Measurements from ENCODE around the gene MNT.
A peak's percentile ranks its signal among the peaks of the same experiment; 100 is the strongest.

DNA sequence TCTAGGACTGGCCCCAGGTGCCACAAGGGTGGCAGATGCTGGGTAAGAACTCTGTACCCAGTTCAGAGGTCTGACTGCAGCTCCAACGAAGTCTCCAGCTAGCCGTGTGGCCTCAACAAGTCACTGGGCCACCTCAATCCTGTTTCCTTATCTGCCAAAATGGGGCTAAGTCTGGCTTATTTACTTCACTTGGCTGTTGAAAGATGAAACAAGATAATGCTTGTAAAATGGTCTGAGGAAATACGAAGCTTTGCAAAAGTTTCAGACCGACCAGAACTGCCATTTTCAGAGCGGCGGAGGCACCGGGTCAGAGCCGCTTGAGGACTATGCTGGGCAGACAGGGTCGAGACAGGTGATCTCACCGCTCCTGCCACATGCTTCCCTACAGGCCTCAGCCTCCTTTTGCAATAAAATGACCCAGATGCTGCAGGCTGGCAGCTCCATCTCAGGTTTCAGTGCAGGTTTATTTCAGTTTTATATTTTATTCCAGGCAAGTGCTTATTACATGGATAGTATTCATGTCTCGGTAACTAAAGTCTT lies 17.2 kb downstream of the MNT start:
- TF ChIP-seq, protein P1, sequence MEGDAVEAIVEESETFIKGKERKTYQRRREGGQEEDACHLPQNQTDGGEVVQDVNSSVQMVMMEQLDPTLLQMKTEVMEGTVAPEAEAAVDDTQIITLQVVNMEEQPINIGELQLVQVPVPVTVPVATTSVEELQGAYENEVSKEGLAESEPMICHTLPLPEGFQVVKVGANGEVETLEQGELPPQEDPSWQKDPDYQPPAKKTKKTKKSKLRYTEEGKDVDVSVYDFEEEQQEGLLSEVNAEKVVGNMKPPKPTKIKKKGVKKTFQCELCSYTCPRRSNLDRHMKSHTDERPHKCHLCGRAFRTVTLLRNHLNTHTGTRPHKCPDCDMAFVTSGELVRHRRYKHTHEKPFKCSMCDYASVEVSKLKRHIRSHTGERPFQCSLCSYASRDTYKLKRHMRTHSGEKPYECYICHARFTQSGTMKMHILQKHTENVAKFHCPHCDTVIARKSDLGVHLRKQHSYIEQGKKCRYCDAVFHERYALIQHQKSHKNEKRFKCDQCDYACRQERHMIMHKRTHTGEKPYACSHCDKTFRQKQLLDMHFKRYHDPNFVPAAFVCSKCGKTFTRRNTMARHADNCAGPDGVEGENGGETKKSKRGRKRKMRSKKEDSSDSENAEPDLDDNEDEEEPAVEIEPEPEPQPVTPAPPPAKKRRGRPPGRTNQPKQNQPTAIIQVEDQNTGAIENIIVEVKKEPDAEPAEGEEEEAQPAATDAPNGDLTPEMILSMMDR (IDR thresholded peaks at IDR 0.05 in 4 of 5, conservative IDR thresholded peaks at IDR 0.05 in 1 of 5): no peak
- TF ChIP-seq POLR2A (IDR thresholded peaks at IDR 0.05): peak; percentile 29 to 52

Data from gastrocnemius medialis (tissue), 4 donors.